Esophagus (tissue), 2 donors: ENCODE data around the gene SLC9A3. TPM values are rescaled to one million over a fixed set of nuclear protein-coding genes. Genes with fewer than 3 reads are reported as not detected.

Experiments used
- H3K27ac ChIP-seq, 2 donors: one replicate each; pipeline ENCODE4 v1.5.1; 2013; ENCODE audit warnings: low read depth in 2 of 2, mild to moderate bottlenecking in 2 of 2, inconsistent platforms in 1 of 2, low read length in 1 of 2, moderate library complexity in 1 of 2
- H3K27me3 ChIP-seq, 2 donors: one replicate each; pipeline ENCODE4 v1.6.1; 2013; ENCODE audit warnings: low read length in 2 of 2, control low read depth in 1 of 2, mild to moderate bottlenecking in 1 of 2; ENCODE audit not compliant: insufficient read depth in 2 of 2, control insufficient read depth in 1 of 2
- H3K36me3 ChIP-seq, 2 donors: one replicate each; pipeline ENCODE4 v1.6.1; 2013; ENCODE audit warnings: low read length in 1 of 2; ENCODE audit not compliant: control insufficient read depth in 2 of 2, insufficient read depth in 2 of 2
- H3K4me1 ChIP-seq, 2 donors: one replicate each; pipeline ENCODE4 v1.6.1; 2013; ENCODE audit warnings: low read length in 1 of 2; ENCODE audit not compliant: control insufficient read depth in 2 of 2, insufficient read depth in 2 of 2
- H3K4me3 ChIP-seq, 2 donors: one replicate each; pipeline ENCODE4 v1.5.1; 2013; ENCODE audit warnings: low read length in 2 of 2, mild to moderate bottlenecking in 2 of 2, low read depth in 1 of 2, moderate library complexity in 1 of 2
- H3K9me3 ChIP-seq, 2 donors: one replicate each; pipeline ENCODE4 v1.6.1; 2013; ENCODE audit warnings: mild to moderate bottlenecking in 2 of 2, low read depth in 1 of 2, low read length in 1 of 2, moderate library complexity in 1 of 2; ENCODE audit not compliant: control insufficient read depth in 2 of 2, insufficient read depth in 1 of 2
- WGBS, 2 donors: extraction: QIAGEN DNeasy Blood & Tissue Kit; methylation state at CpG; one replicate each; pipeline ENCODE4 v1.1.7; 2013; 5-methylcytosine and 5-hydroxymethylcytosine counted together
- polyA plus RNA-seq, 2 donors: library from polyadenylated mRNA; stranded (reverse); fragments of 200-250 nt; gene quantifications; one replicate each; pipeline ENCODE4 v1.2.3, GENCODE V29; 2013
- donor health status: healthy with polysubstance abuse.
- donor health status: Bipolar disorder and iron deficiency.

Gene SLC9A3
- polyA plus RNA-seq, 2 donors, result 1.9 to 4.4 TPM

DNA sequence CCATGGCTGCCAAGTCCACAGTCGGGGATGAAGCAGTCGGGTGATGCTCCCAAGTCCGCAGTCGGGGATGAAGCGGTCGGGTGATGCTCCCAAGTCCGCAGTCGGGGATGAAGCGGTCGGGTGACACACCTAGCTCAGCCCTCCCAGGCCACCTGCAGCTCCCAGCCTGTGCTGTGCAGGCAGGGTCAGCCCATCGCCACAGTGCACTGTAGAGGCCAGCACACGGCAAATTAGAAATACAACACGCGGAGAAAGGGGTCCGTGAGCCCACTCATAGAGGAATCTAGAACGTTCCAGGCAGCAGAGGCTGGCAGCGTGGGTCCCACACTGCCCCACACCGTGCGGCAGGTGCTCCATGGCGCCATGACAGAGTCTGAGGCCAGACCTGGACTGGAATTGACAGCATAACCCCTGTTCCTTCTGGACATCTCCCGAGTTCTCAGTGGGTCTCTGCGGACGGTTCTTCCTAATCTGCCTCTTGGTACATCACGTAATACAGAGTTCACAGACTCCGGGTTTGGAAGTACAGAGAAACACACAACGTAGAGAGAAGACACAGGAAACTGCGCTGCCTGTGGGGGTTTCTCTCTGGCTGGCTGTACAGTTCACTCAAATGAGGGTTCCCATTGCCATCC lies 89.0 kb downstream of the SLC9A3 start:
- H3K4me1 ChIP-seq, result peaks cover 0 to 3% of the 10 kb centered on the region in 2 donors
- H3K9me3 ChIP-seq, result no peaks in the 10 kb centered on the region
- 85 to 86% methylated on average over 27 of the region's 27 CpGs for WGBS, 2 donors
- no peak overlapping the region for H3K4me3 ChIP-seq
- no peaks in the 10 kb centered on the region for H3K27me3 ChIP-seq
- H3K36me3 ChIP-seq, result no peaks in the 10 kb centered on the region
- H3K27ac ChIP-seq, result no peak overlapping the region

DNA sequence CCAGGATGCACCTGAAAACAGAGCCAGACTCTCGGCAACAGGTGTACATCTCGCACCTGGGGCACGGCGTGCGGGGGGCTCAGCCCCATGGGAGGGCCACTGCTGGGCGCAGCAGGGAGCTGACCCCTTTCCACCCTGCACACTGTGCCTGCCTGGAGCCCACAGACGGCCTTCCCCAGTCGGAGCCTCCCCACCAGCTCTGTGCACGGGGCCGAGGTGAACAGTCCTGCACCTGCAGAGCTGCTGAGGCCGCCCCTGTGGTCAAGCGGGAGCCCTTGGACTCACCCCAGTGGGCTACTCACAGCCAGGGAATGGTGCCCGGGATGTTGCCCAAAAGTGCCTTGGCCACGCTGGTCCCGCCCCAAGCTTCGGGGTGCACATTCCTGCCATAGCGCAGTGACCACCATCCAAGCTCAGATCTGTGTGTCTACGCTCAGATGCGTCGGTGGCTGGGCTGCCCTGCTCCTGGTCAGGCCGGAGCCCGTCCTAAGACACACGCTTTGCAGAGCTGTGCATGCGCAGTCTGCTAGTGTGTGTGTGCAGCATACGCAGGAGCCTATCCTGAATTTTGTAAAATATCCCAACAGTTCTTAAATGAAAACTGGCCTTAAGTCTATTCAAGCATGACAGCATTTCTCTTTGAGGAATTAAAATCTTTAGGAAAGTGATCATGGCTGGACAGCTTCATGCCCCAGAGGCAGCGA lies 89.7 kb downstream of the SLC9A3 start:
- H3K4me1 ChIP-seq, result peaks cover 0 to 6% of the 10 kb centered on the region in 2 donors
- H3K9me3 ChIP-seq, result no peaks in the 10 kb centered on the region
- no peaks in the 10 kb centered on the region for H3K36me3 ChIP-seq
- 85 to 86% methylated on average over 26 of the region's 26 CpGs for WGBS, 2 donors
- no peaks in the 10 kb centered on the region for H3K27me3 ChIP-seq
- no peak overlapping the region for H3K4me3 ChIP-seq
- no peak overlapping the region for H3K27ac ChIP-seq

DNA sequence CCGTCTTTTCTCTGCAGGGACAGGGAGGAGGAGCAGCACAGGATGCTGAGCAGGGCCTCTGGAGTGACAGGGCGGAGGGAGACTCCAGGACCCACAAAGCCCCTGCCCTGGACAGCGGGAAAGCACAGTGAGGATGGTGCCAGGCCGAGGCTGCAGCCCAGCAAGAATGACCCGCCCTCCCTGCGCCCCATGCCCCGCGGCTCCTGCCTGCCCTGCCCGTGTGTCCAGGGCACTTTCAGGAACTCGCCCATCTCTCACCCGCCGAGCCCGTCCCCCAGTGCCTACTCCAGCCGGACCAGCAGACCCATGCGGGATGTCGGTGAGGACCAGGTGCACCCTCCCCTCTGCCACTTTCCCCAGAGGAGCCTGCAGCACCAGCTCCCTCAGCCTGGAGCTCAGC lies 90.4 kb downstream of the SLC9A3 start:
- Histone ChIP-seq H3K36me3 (no peaks in the 10 kb centered on the region), H3K4me1 (peaks cover 0 to 6% of the 10 kb centered on the region in 2 donors), H3K9me3 (no peaks in the 10 kb centered on the region), H3K27me3 (no peaks in the 10 kb centered on the region), H3K27ac (no peak overlapping the region), H3K4me3 (no peak overlapping the region)
- WGBS, 2 donors, result 82 to 85% methylated on average over 13 to 16 of the region's 16 CpGs

DNA sequence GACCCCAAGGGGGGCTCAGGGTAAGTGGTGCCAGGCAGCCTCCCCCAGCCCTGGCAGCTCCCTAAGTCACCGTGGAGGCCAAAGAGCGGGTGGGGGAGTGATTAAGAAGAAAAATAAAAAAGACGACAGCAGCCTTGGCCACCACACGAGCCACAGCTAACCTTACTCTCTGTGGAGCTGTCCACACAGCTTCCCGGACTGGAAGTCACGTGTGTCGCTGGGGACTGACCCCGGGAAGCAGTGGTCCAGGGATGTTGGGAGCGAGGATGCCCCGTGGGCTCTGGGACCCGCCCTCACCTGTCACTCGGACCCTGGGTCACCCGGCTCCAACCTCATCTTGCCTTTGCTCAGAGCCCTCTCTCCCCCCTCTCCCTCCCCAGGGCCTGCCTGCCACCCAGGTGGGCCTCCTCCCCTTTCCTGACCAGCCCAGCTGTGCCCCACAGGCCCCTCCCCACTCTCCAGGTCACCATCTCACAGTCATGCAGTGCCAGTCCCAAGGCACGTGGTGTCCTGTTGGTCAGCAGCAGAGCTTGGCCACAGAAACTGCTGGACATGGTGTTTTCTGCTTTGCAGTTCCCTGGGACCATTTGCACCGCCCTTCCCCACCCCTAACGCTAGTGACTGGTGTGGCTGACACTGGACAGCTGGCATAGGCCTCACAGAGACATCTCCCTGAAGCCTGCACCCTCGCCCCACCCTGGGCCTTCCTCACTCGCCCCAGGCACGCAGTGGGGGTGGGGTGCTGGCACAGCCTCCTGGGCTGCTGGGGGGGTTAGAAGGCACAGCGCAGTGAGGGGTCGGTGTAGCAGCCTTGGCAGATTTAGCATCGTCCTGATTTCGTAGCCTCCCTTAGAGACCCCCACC lies 91.1 kb downstream of the SLC9A3 start:
- H3K27me3 ChIP-seq, result no peaks in the 10 kb centered on the region
- no peak overlapping the region for H3K27ac ChIP-seq
- H3K4me3 ChIP-seq, result no peak overlapping the region
- WGBS, 2 donors, result 83 to 84% methylated on average over 23 of the region's 23 CpGs
- H3K4me1 ChIP-seq, result peaks cover 0 to 6% of the 10 kb centered on the region in 2 donors
- no peaks in the 10 kb centered on the region for H3K9me3 ChIP-seq
- H3K36me3 ChIP-seq, result peaks cover 0 to under 1% of the 10 kb centered on the region in 2 donors

DNA sequence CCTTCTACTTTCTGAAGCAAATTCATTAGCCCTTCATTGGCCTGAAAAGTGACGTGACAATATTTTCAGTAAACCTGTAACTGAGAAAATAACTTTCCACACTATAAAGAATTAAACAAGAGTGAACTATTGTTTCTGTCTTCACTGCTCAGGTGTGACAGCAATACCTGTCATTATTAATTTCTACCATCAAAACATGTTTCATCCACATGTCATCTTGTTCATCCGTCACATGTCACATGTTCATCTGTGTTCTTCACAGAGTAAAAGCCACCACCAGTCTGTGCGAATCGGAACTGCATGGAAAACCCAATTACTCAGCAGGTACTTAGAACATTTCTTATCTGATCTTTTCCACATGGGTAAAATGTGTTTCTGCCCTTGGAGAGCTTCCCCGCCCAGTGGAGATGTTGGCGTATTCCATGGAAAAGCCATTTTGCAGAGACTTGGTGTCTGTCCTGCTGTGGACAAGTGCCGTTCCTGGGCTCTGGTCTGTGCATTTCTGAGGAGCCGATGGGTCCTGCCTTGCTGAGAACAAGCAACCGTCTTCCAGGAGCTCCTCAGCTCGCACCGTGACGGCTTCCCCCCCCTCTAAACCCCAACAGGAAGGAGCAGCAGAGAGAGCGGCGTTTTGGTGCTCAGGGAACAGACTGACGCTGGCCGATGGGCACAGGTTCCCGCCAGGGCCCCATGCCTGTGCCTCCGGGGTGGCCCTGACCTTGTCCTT lies 91.9 kb downstream of the SLC9A3 start:
- H3K27me3 ChIP-seq, result no peaks in the 10 kb centered on the region
- WGBS, 2 donors, result 84 to 86% methylated on average over 18 of the region's 18 CpGs

DNA sequence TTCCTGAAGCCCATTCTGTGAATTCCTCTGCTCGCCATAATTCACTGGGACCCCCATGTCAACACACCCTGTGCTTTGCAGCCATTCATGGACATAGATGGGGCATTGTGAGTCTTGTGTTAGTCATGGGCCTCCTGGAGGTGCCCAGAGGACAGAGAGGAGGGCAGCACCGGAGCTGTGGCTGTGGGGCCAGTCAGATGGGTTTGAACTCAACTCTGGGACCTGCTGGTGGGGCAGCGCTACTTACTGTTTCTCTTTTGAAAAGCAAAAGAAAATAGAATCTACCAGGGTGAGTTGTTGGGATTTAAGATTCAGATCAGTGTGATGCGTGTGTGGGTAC lies 92.6 kb downstream of the SLC9A3 start:
- Histone ChIP-seq H3K4me3 (no peak overlapping the region), H3K36me3 (peaks cover 0 to 3% of the 10 kb centered on the region in 2 donors), H3K4me1 (peaks cover 0 to 6% of the 10 kb centered on the region in 2 donors), H3K9me3 (no peaks in the 10 kb centered on the region), H3K27me3 (no peaks in the 10 kb centered on the region), H3K27ac (no peak overlapping the region)
- 96 to 100% methylated on average over 4 of the region's 4 CpGs for WGBS, 2 donors

More for the DNA sequence above, 91.9 kb downstream of the SLC9A3 start:
- no peak overlapping the region for H3K4me3 ChIP-seq
- peaks cover 0 to 6% of the 10 kb centered on the region in 2 donors for H3K4me1 ChIP-seq
- no peak overlapping the region for H3K27ac ChIP-seq
- H3K9me3 ChIP-seq, result no peaks in the 10 kb centered on the region
- peaks cover 0 to 3% of the 10 kb centered on the region in 2 donors for H3K36me3 ChIP-seq

DNA sequence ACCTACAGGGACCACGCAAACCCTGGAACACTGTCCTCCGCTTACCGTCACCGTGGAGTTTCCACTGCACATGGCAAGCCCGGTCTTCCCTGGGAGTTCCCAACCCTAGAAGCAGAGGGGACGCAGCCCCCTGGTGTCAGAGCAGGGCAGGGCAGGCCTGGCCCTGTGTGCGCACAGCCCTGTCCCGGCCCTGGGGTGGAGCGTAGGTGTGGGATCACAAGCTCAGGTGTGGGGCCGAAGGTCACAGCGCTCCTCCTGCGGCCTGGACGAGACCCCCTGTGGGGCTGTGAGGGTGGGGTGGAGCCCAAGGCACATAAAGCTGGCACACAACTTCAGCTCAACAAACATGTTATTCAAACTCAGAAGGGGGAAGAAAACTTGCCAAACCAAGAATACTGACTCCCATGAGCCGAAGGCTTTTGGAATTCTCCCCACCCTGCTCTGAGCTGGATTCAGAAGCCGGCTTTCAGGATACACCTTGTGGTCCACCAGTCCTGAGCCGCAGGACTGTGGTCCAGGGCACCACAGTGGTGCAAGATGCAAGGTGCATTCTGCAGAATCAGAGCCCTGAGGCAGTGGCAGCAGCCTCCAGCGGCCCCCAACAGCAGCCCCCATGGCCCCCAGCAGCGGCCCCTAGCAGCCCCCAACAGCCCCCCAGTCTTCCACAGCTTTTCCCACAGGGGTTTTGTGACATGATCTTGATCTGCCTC lies 93.1 kb downstream of the SLC9A3 start:
- WGBS, 2 donors, result 51% methylated on average over 18 of the region's 18 CpGs

DNA sequence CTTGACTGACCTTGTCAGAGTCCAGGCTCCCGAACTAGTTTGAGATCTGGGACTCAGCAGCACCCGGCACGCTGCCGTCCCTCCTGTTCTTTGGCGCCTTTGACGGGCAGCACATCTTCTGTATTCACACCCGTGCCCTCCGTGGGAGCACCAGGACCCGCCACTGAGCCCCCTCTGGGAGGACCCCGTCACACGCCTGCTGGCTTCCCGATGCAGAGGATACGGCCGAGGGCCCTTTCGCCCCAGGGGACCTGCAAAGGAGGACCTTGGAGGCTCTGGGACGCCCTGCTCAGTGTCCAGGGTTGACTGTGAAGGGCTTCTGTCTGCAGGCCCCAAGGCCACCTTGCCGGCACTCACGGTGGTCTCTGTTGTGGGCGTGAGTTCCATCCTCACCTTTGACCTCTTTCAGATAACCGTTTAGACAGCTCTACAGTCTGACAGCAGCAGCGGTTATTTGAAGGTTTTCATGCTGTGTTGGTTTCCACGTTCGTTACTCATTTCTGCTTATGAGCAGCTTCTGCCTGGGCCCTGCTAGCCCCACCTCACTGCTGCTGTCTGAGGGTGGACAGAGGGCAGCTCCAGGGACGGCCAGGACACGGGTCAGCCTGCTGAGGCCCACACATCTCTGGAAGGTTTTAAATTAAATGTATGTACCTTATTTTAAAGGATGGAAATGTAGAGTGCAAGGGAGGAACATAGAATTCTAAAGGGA lies 93.9 kb downstream of the SLC9A3 start:
- Histone ChIP-seq H3K4me3 (no peak overlapping the region), H3K4me1 (peaks cover 0 to 6% of the 10 kb centered on the region in 2 donors), H3K36me3 (peaks cover 0 to 3% of the 10 kb centered on the region in 2 donors), H3K27ac (no peak overlapping the region), H3K9me3 (no peaks in the 10 kb centered on the region), H3K27me3 (no peaks in the 10 kb centered on the region)
- 82 to 85% methylated on average over 25 of the region's 25 CpGs for WGBS, 2 donors

More for the DNA sequence above, 93.1 kb downstream of the SLC9A3 start:
- H3K36me3 ChIP-seq, result peaks cover 0 to 3% of the 10 kb centered on the region in 2 donors
- H3K4me1 ChIP-seq, result peaks cover 0 to 6% of the 10 kb centered on the region in 2 donors
- H3K27me3 ChIP-seq, result no peaks in the 10 kb centered on the region
- H3K9me3 ChIP-seq, result no peaks in the 10 kb centered on the region
- H3K27ac ChIP-seq, result no peak overlapping the region
- H3K4me3 ChIP-seq, result no peak overlapping the region
